GM13976 (cell line): Measurements from ENCODE around the gene KIR2DL1.
"Not testable (repeated sequence)": the region's sequence is repeated elsewhere in the genome, so short reads cannot be mapped to it uniquely, and the experiment has no call there.

ENCODE experiments used
- DNase-seq: peaks from one replicate; pipeline ENCODE4 v3.0.0; 2012; ENCODE audit warnings: low spot score
- CTCF ChIP-seq: IDR thresholded peaks from 2 replicates; pipeline ENCODE4 v1.5.1; 2012; ENCODE audit warnings: borderline replicate concordance, mild to moderate bottlenecking; ENCODE audit not compliant: insufficient read depth; ENCODE audit errors: extremely low read depth, missing control alignments, control extremely low read depth
- in situ Hi-C: fragments of 300-500 bp; cut with MboI; formaldehyde crosslinking; loops from one replicate; pipeline ENCODE4 v1.12.0; 2022; ENCODE audit warnings: low sequenced_read_pairs, mixed read lengths, inconsistent platforms; ENCODE audit not compliant: unreplicated experiment

KIR2DL1 gene

GRCh38 chr19:54771018-54771960, 1.7 kb downstream of the KIR2DL1 start:
- in situ Hi-C loops, DNase-seq: not testable (repeated sequence)

GRCh38 chr19:54772666-54773065, 3.1 kb downstream of the KIR2DL1 start:
- DNase-seq, in situ Hi-C loops: not testable (repeated sequence)

- in situ Hi-C loops, DNase-seq: not testable (repeated sequence)
Measured at GRCh38 chr19:54775095-54775815, 5.7 kb downstream of the KIR2DL1 start.

- in situ Hi-C loops, DNase-seq: not testable (repeated sequence)
Measured at GRCh38 chr19:54775830-54776229, 6.2 kb downstream of the KIR2DL1 start.

GRCh38 chr19:54777851-54778250, 8.3 kb downstream of the KIR2DL1 start:
- in situ Hi-C loops, DNase-seq: not testable (repeated sequence)

- DNase-seq, in situ Hi-C loops: not testable (repeated sequence)
Measured at GRCh38 chr19:54778896-54779295, 9.3 kb downstream of the KIR2DL1 start.

GRCh38 chr19:54782916-54783315, 13.3 kb downstream of the KIR2DL1 start:
- in situ Hi-C loops, DNase-seq: not testable (repeated sequence)

- in situ Hi-C loops, DNase-seq: not testable (repeated sequence)
Measured at GRCh38 chr19:54786091-54786723, 16.6 kb downstream of the KIR2DL1 start.

- DNase-seq, in situ Hi-C loops: not testable (repeated sequence)
Measured at GRCh38 chr19:54788154-54788553, 18.6 kb downstream of the KIR2DL1 start.

- DNase-seq: no peak
- no peak for TF ChIP-seq CTCF
- in situ Hi-C loops: no loop called here
Measured at GRCh38 chr19:54790711-54791110, 21.1 kb downstream of the KIR2DL1 start.

GRCh38 chr19:54791476-54791875, 21.9 kb downstream of the KIR2DL1 start:
- in situ Hi-C loops: no loop called here
- TF ChIP-seq CTCF: no peak
- DNase-seq: no peak
